ENCODE data around the gene IDH1. TPM values are rescaled to one million over a fixed set of nuclear protein-coding genes. Genes with fewer than 3 reads are reported as not detected.

IDH1 gene
- total and polyA plus RNA-seq, 2 of the 8 experiments (the other 6 are each of a cell fraction or from before 2014, with no cell fraction given), result 174 to 398 TPM

- no peak for TF ChIP-seq SIX5 (IDR thresholded peaks at IDR 0.05; ENCODE audit: low read depth, low read length)
These were observed 26.1 kb upstream of the IDH1 start (continued) for GRCh38 chr2:208280933-208281332.

All from H1 (cell line).